Astrocyte of the spinal cord (primary cell): ENCODE data around the gene LMBR1L.
A peak's percentile ranks its signal among the peaks of the same experiment; 100 is the strongest.

Experiments used
- DNase-seq: peaks from one replicate; pipeline ENCODE4 v3.0.0; 2011; ENCODE audit warnings: low read depth, low spot score
- H3K4me3 ChIP-seq: 2 replicates; pipeline ENCODE4 v1.5.1; 2011; ENCODE audit warnings: low read depth, mild to moderate bottlenecking, low read length, moderate library complexity
- in situ Hi-C: cut with HindIII; loops from 2 replicates; pipeline ENCODE4 v1.10.0; 2017; ENCODE audit warnings: low sequenced_read_pairs
- TF ChIP-seq, protein P1 (sequence below): IDR thresholded peaks from 2 replicates; pipeline ENCODE4 v1.5.1; 2012; ENCODE audit warnings: low read depth, mild to moderate bottlenecking, low read length, inconsistent platforms

The LMBR1L gene

DNA sequence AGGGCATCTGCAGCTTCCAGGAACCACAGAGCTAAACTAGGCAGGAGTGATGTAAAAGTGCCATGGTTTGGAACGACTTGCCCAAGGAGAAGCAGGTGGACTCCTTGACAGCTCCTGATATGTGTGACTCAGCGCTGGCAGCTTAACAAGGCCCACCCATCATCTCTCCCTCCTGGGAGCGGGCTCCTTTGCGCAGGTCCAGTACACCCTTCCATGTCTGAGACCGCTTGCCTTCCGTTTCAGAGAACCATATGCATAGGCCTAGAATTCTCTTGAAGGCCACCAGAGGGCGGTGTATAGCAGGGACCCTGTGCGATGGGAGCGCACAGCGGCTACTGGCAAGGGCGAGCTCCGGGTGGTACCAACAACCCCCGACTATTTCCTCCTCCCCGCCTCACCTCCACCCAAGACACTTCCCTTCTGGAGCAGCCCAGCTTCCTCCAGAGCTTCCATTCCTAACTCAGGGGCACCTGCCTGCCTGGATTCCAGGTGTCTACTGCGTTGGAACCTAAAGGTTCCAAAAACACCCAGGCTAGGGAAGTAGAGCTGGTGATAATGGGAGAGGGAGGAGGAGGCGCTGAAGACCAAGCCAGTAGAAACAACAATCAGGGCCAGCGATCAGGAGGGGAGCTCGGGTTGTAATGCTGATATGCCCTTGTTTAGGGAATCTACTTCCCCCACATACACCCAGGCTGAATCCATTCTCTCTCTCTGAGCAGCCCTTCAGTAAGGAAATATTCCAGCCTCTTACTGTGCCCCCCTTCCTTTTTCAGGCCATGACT lies 22.3 kb downstream of the LMBR1L start:
- in situ Hi-C loops = no loop called here
- H3K4me3 ChIP-seq = no peak overlapping the region
- DNase-seq = peak; percentile 87
- TF ChIP-seq, protein P1, sequence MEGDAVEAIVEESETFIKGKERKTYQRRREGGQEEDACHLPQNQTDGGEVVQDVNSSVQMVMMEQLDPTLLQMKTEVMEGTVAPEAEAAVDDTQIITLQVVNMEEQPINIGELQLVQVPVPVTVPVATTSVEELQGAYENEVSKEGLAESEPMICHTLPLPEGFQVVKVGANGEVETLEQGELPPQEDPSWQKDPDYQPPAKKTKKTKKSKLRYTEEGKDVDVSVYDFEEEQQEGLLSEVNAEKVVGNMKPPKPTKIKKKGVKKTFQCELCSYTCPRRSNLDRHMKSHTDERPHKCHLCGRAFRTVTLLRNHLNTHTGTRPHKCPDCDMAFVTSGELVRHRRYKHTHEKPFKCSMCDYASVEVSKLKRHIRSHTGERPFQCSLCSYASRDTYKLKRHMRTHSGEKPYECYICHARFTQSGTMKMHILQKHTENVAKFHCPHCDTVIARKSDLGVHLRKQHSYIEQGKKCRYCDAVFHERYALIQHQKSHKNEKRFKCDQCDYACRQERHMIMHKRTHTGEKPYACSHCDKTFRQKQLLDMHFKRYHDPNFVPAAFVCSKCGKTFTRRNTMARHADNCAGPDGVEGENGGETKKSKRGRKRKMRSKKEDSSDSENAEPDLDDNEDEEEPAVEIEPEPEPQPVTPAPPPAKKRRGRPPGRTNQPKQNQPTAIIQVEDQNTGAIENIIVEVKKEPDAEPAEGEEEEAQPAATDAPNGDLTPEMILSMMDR = peak; percentile 93

DNA sequence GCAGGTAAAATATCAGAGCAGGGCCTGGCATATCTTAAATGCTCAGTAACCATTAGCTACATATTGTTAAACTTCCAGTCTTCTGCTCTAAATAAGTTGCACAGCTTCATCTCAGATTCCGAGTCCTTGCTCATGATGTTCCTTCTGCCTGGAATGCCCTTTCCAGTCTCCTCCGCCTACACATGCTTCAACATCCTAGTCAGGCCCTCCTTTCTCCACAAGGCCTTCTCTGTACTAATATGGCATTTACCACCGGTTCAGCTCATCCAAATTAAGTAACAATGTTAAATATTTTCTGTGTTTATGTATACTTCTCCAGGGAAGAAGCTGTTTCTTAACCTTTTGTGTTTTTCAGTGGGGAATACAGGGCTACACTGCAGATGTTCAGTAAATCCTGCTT lies 24.5 kb downstream of the LMBR1L start:
- TF ChIP-seq, protein P1 = no peak
- in situ Hi-C loops = no loop called here
- H3K4me3 ChIP-seq = no peak overlapping the region
- no peak for DNase-seq

DNA sequence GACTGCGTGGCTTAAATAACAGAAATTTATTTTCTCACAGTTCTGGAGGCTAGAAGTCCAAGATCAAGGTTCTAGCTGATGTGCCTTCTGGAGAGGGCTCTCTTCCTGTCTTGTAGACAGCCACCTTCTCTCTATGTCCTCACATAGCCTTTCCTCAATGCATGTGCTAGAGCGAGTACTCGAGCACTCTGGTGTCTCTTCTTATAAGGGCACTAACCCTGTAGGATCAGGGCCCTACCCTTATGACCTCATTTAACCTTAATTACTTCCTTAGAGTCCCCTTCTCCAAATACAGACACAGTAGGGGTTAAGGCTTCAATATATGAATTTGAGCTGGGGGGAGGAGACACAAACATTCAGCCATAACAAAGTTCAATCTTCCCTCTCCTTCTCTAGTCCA lies 26.2 kb downstream of the LMBR1L start:
- in situ Hi-C loops = no loop called here
- TF ChIP-seq, protein P1 = no peak
- DNase-seq = no peak
- no peak overlapping the region for H3K4me3 ChIP-seq

DNA sequence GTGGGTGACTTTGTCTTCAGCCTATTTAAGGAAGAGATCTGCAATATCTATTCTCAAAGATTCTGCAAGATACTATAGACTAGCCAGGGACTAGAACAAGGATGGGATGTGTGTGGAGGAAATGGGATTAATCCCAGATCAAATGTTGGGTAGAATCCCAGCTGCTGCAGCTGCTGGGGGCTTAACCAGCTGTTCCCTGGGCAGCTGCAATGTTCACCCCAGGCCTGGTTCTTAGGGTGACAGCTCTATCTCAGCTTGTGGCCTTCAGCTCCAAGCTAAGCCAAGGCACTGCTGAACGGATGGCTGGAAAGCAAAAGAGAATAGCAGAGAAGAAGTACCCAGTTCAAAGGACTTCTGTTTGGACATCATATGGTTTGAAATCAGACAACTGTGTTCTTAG lies 30.9 kb downstream of the LMBR1L start:
- H3K4me3 ChIP-seq = no peak overlapping the region
- in situ Hi-C loops = no loop called here
- no peak for DNase-seq
- TF ChIP-seq, protein P1 = no peak

DNA sequence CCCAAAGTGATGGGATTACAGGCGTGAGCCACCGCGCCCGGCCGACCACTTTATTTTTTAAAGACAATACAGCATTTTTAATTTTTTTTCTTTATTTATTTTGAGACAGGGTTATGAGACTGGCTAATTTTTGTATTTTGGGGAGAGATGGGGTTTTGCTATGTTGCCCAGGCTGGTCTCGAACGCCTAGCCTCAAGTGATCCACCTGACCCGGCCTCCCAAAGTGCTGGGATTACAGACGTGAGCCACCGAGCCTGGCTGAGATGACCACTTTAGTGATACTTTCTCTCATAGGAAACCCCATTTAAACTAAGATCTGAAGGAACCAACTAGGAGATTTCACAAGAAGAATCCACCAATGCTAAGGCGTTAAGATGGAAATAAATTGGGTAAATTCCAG lies 39.7 kb downstream of the LMBR1L start:
- TF ChIP-seq, protein P1 = no peak
- no peak overlapping the region for H3K4me3 ChIP-seq
- in situ Hi-C loops = no loop called here
- DNase-seq = no peak

DNA sequence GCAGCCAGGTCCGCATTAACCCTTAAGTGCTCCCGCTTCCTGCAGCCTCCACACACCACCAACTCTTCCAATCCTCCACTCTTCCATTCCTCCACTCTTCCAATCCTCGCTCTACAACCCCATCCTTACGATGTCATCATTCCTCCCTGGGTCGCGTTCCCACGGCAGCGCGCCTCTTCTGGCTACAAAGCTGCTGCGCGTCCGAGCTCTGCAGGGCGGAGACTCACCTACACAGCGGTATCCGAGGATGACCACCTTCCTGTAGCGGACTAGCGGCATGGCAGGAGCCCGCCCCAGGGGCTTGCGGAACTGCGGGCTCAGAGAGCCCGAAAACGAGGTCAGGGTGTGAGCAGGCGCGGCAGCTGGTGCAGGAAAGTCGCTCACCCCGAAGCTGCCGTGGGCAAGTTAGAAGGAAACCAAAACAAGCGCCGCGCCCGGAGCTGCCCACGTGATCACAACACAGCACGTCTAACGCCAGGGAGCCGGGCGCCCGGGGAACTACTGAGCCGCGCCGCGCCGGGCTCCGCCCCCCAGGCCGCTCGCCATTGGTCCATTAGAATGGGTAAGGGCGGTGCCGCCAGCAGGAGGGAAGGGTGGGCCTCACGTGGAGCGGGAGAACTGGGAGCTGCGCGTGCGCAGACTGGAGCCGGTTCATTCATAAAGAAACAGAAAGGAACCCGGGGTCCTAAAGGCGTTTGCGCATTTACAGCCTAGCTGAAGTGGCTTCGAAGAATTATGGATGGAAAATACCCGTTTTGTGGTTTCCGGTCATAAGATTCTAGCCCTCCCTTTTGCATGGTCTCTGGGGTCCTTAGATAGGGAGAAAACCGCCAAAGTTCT lies 40.9 kb downstream of the LMBR1L start, which contains the start of gene RHEBL1:
Gene RHEBL1 (minus strand): TSS at position 473 of the 840 bp plus-strand sequence. CDS start 194 bp downstream, at position 279.
- TF ChIP-seq, protein P1 = peak; percentile 9
- H3K4me3 ChIP-seq = peak within 1 kb of the TSS; percentile 73
- DNase-seq = peak; percentile 96
- in situ Hi-C loops = no loop called here
